IPS-20b (cell line): ENCODE results near the gene CASQ1.

Experiments used
- H3K27ac ChIP-seq: one replicate; pipeline ENCODE4 v1.5.1; 2013; ENCODE audit warnings: low read length
- H3K27me3 ChIP-seq: 2 replicates; pipeline ENCODE4 v1.6.1; 2013; ENCODE audit warnings: mild to moderate bottlenecking, low read length, inconsistent platforms; ENCODE audit not compliant: insufficient read depth
- H3K36me3 ChIP-seq: 2 replicates; pipeline ENCODE4 v1.6.1; 2013; ENCODE audit warnings: low read depth, mild to moderate bottlenecking, inconsistent platforms, low read length, moderate library complexity; ENCODE audit not compliant: insufficient read depth
- H3K4me1 ChIP-seq: 2 replicates; pipeline ENCODE4 v1.6.1; 2013; ENCODE audit warnings: mild to moderate bottlenecking, control low read depth, inconsistent platforms, low read length, moderate library complexity; ENCODE audit not compliant: insufficient read depth
- H3K4me3 ChIP-seq: 2 replicates; pipeline ENCODE4 v1.5.1; 2013; ENCODE audit warnings: mild to moderate bottlenecking, low read length, inconsistent platforms
- H3K9ac ChIP-seq: 2 replicates; pipeline ENCODE4 v1.6.1; 2013; ENCODE audit warnings: low read depth, mild to moderate bottlenecking, inconsistent platforms, low read length, moderate library complexity
- H3K9me3 ChIP-seq: 2 replicates; pipeline ENCODE4 v1.6.1; 2013; ENCODE audit warnings: mild to moderate bottlenecking, low read depth, low read length, inconsistent platforms; ENCODE audit not compliant: insufficient read depth

CASQ1 gene

DNA sequence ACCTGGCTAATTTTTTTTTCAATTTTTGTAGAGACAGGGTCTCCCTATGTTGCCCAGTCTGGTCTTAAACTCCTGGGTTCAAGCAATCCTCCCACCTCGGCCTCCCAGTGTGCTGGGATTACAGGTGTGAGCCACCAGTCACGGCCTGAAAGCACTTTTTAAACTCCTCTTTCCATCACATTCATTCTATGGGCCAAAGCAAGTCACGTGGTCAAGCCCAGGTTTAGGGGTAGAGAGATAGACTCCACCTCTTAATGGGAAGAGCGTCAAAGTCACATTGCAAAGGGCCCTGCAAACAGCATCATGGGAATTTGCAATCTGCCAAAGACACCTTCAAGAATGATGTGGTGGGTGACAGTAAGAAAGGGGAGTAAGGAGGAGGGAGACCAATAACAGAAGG is 31.8 kb upstream of the CASQ1 start:
- Histone ChIP-seq H3K27ac (no peak overlapping the region), H3K4me1 (peaks cover 3% of the 10 kb centered on the region; the same call in 1 of the 2 replicates), H3K27me3 (no peaks in the 10 kb centered on the region), H3K36me3 (no peaks in the 10 kb centered on the region), H3K4me3 (no peak overlapping the region), H3K9ac (no peak overlapping the region), H3K9me3 (no peaks in the 10 kb centered on the region)

DNA sequence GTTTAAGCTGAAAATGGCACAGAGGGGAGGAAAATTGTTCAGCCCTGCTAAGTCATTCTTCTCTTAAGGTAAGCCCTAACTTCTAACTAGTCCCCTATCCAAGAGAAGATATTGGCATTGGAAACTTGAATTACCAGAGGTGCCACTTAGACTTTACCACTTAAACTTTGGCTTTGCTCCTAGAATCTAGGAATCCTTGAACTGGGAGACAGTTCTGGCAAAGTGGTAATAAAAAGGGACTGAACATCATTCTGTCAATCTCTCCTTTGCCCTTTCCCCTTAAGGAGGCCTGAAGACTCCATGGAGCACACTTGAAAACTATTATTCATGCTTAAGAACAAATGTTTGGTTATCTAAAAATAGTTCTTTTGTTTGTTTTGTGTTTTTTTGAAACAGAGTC is 30.5 kb upstream of the CASQ1 start:
- Histone ChIP-seq H3K9me3 (no peaks in the 10 kb centered on the region), H3K36me3 (no peaks in the 10 kb centered on the region), H3K27ac (no peak overlapping the region), H3K4me3 (no peak overlapping the region), H3K4me1 (peaks cover 3% of the 10 kb centered on the region; the same call in 1 of the 2 replicates), H3K27me3 (no peaks in the 10 kb centered on the region), H3K9ac (no peak overlapping the region)

DNA sequence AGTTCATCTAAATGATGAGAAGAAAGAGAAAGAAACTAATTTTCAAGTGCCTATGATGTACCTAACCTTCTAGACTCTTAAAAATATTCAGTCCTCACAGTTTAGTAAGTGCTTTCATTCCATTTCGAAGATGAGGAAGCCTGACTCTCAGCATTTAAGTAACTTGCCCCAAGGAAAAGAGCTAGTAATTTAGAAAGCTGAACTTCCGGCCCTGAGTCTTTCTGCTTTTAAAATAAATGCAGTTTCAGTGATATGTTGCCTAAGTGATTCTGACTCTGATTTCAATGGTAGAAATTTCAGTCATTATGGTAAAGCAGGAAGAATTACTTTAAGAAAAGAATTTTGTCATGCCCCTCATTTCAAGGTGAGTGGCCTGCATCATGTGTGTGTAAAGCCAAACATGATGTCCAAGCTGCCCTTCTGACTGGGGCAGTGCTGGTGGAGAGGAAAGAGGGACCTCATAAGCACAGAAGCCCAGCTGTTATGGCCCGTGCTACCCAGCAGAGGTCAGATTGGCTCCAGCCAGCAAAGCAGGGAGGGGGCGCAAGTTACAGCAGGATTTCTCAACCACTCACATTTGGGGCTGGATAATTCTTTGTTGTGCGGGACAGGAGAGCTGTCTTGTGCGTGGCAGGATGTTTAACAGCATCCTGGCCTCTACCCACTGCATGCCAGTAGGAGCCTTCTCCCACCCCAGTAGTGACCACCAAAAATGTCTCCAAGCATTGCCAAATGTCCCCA is 28.2 kb upstream of the CASQ1 start:
- no peak overlapping the region for H3K27ac ChIP-seq
- H3K27me3 ChIP-seq = peaks cover 5% of the 10 kb centered on the region; the same call in 1 of the 2 replicates
- H3K9ac ChIP-seq = peak overlapping the region; percentile 22; the same call in 1 of the 2 replicates
- peaks cover 8% of the 10 kb centered on the region; the same call in 1 of the 2 replicates for H3K4me1 ChIP-seq
- H3K4me3 ChIP-seq = no peak overlapping the region
- H3K9me3 ChIP-seq = no peaks in the 10 kb centered on the region
- no peaks in the 10 kb centered on the region for H3K36me3 ChIP-seq

DNA sequence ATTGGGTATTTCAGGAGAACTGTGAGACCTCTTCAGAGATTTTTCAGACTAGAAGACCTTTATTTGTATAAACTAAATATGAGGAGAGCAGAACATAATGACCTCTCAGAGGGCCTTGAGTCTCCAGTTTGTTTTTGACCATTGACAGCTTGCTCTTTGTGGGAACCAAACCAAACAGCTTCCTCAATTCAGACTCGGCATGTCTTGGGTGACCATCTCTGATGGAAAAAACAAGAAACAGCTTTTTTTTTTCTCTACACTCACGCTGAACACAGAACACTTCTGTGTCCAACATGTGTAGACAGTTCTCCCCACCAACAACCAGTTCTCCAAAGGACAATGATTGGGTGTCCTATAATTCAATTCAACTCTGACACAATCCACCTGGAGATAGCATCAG is 27.4 kb upstream of the CASQ1 start:
- Histone ChIP-seq H3K9me3 (no peaks in the 10 kb centered on the region), H3K4me3 (no peak overlapping the region), H3K4me1 (peaks cover 10% of the 10 kb centered on the region; the same call in 1 of the 2 replicates), H3K27me3 (peaks cover 5% of the 10 kb centered on the region; the same call in 1 of the 2 replicates), H3K9ac (no peak overlapping the region), H3K27ac (no peak overlapping the region), H3K36me3 (no peaks in the 10 kb centered on the region)

DNA sequence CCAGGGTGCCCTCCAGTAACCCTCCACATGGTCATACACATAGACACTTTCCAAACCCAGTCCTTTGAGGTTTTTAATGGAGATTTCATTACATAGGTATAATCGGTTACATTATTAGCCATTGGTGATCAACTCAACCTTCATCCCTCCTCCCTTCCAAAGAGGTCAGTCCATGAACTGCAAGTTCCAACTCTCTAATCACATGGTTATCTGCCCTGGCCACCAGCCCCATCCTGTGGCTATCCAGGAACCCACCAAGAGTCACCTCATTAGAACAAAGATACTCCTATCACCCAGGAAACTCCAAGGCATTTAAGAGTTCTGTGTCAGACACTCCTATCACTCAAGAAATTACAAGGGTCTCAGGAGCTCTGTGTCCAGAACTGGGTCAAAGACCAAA is 26.8 kb upstream of the CASQ1 start:
- Histone ChIP-seq H3K27me3 (peaks cover 5% of the 10 kb centered on the region; the same call in 1 of the 2 replicates), H3K4me1 (peaks cover 11% of the 10 kb centered on the region; the same call in 1 of the 2 replicates), H3K9me3 (no peaks in the 10 kb centered on the region), H3K36me3 (no peaks in the 10 kb centered on the region), H3K27ac (no peak overlapping the region), H3K4me3 (no peak overlapping the region), H3K9ac (no peak overlapping the region)

DNA sequence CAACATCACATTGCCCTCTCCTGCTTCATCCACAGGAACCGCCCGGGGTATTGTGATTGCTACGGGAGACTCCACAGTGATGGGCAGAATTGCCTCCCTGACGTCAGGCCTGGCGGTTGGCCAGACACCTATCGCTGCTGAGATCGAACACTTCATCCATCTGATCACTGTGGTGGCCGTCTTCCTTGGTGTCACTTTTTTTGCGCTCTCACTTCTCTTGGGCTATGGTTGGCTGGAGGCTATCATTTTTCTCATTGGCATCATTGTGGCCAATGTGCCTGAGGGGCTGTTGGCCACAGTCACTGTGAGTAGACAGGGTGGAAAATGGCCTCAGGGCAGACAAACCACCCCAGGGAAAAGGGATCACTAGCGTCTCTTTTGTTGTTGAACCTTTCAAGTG is 26.3 kb upstream of the CASQ1 start:
- H3K9ac ChIP-seq = no peak overlapping the region
- no peaks in the 10 kb centered on the region for H3K9me3 ChIP-seq
- no peak overlapping the region for H3K27ac ChIP-seq
- no peaks in the 10 kb centered on the region for H3K36me3 ChIP-seq
- H3K27me3 ChIP-seq = peaks cover 5% of the 10 kb centered on the region; the same call in 1 of the 2 replicates
- no peak overlapping the region for H3K4me3 ChIP-seq
- H3K4me1 ChIP-seq = peaks cover 16% of the 10 kb centered on the region

DNA sequence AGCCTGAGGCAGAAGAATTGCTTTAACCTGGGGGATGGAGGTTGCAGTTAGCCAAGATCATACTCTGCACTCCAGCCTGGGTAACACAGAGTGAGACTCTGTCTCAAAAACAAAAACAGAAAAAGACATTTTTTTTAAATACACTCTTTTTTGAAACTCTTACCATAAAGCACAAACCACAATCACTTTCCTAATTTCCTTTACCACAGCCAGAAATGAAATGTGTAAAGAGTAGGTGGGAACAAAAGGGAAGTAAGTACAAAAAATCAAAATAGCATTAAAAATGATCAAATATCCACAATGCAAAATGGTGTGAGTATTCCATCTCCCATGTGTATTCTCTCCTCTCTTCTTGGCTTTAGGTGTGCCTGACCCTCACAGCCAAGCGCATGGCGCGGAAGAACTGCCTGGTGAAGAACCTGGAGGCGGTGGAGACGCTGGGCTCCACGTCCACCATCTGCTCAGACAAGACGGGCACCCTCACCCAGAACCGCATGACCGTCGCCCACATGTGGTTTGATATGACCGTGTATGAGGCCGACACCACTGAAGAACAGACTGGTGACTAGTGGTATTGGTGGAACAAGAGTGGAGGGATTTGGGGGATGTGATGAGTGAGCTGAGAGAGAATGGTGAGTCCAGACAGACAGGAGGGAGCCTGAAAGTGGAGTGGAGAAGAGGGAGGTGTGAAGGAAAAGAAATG is 24.1 kb upstream of the CASQ1 start:
- no peaks in the 10 kb centered on the region for H3K9me3 ChIP-seq
- no peak overlapping the region for H3K4me3 ChIP-seq
- peaks cover 33% of the 10 kb centered on the region for H3K4me1 ChIP-seq
- no peak overlapping the region for H3K9ac ChIP-seq
- H3K27ac ChIP-seq = no peak overlapping the region
- peaks cover 10% of the 10 kb centered on the region for H3K27me3 ChIP-seq
- no peaks in the 10 kb centered on the region for H3K36me3 ChIP-seq

DNA sequence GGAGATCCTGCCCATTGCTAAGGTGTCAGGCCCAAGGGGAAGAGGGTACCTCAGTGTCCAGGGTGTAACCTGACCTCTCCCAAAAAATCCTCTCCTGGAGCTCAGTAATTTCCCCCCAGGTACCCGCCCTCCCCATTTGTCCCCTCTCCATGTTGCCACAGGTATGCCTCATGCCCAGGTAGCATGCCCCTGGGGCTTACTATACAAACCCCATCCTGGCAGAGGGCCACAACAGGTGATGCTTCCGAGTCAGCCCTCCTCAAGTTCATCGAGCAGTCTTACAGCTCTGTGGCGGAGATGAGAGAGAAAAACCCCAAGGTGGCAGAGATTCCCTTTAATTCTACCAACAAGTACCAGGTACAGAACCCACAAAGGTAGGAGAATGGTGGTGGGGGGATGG is 23.3 kb upstream of the CASQ1 start:
- peaks cover 17% of the 10 kb centered on the region for H3K27me3 ChIP-seq
- H3K4me3 ChIP-seq = no peak overlapping the region
- no peak overlapping the region for H3K9ac ChIP-seq
- H3K4me1 ChIP-seq = peaks cover 40% of the 10 kb centered on the region
- H3K36me3 ChIP-seq = no peaks in the 10 kb centered on the region
- no peak overlapping the region for H3K27ac ChIP-seq
- H3K9me3 ChIP-seq = no peaks in the 10 kb centered on the region

DNA sequence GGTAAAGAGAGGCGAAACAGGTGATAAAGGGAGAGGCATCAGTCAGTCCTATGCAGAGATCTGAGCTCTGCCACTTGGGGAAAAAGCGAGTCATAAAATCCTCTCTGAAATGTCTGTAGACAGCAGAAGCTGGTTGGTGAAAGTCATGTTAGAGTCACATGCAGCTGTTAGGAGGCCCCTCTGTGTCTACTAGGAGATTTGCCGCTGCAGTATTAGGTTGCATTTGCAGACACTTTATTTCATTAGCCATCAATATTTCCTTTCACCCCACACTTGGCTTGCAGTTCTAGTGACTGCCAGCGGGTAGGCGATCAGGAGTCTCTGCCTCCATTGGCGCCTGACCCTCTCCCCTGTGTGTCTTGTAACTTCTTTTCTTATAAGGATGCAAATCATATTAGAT is 22.8 kb upstream of the CASQ1 start:
- Histone ChIP-seq H3K9me3 (no peaks in the 10 kb centered on the region), H3K36me3 (no peaks in the 10 kb centered on the region), H3K27ac (no peak overlapping the region), H3K9ac (no peak overlapping the region), H3K4me1 (peaks cover 43% of the 10 kb centered on the region), H3K4me3 (no peak overlapping the region), H3K27me3 (peaks cover 18% of the 10 kb centered on the region)

DNA sequence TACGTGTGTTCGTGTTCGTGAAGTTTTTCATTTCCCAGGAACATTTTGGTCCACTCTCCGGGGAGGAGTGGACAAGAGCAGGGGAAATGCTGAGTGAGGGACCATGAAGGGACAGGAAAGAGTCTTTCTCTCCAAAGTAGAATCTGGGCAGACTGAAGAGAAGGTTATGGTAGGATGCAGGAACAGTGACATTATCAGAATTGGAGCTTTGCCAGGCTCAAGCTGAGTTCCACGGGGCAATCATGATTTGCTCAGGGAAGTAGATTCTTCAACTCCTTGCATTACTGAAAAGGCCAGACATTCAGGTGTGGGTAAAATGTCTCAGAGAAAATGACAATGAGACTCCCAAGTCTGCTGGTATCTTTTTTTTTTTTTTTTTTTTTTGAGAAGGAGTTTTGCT is 22.4 kb upstream of the CASQ1 start:
- peaks cover 22% of the 10 kb centered on the region for H3K27me3 ChIP-seq
- peaks cover 45% of the 10 kb centered on the region for H3K4me1 ChIP-seq
- no peaks in the 10 kb centered on the region for H3K9me3 ChIP-seq

DNA sequence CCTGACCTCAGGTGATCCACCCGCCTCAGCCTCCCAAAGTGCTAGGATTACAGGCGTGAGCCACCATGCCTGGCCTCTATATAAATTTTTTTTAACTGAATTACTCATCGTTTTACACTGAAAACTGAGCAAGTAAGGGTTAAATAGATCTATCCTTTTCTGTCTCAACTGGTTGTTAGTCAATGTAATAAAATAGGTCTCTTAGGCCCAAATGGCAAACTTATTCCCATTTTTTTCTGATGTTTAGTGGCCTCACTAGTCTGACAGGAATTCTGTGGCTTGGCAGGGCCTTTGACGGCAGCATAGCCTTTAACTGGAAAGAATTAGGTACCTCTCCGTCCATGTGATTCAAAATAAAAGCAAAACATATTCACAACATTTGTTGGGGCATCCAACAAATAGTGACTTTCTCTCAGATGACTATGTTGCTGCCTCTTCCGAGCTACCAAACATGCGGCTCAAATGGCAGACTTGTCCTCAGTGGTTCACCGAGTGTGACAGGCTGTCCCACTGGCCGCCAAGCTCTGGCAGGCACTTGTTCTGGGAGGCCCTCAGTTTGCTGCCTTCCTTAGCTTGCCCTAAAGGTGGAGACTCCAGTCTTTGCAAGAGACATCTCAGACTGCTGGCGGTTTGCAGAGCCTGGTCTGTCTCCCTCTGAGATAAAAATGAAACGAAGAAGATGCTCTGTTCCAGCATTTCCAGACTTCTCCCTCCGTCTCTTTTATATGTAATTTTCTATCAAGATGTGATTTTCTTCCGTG is 21.6 kb upstream of the CASQ1 start:
- H3K27me3 ChIP-seq = peaks cover 30% of the 10 kb centered on the region
- peak overlapping the region; percentile 18 for H3K27ac ChIP-seq
- peak overlapping the region; percentile 63 for H3K9ac ChIP-seq
- H3K9me3 ChIP-seq = no peaks in the 10 kb centered on the region
- peaks cover 45% of the 10 kb centered on the region for H3K4me1 ChIP-seq
- H3K4me3 ChIP-seq = peak overlapping the region; percentile 53
- no peaks in the 10 kb centered on the region for H3K36me3 ChIP-seq

More for the DNA sequence above, 22.4 kb upstream of the CASQ1 start:
- Histone ChIP-seq H3K4me3 (no peak overlapping the region), H3K36me3 (no peaks in the 10 kb centered on the region), H3K9ac (no peak overlapping the region), H3K27ac (no peak overlapping the region)
